Keratinocyte (primary cell): ENCODE results near the gene TERT. TPM values are rescaled to one million over a fixed set of nuclear protein-coding genes. Genes with fewer than 3 reads are reported as not detected.
A peak's percentile ranks its signal among the peaks of the same experiment; 100 is the strongest.

Source experiments
- DNase-seq: peaks from one replicate; pipeline ENCODE4 v3.0.0-alpha.2; 2011; ENCODE audit warnings: low read depth, missing footprints, low spot score
- FAIRE-seq: peaks from 2 replicates; lab custom pipeline; 2011; peaks lifted over from hg19 to GRCh38; lab: Jason Lieb, UNC
- H2AFZ ChIP-seq: 2 replicates; pipeline ENCODE4 v1.6.0; 2012; ENCODE audit warnings: low read length, control low read depth, inconsistent platforms; ENCODE audit not compliant: control insufficient read depth
- H3K27ac ChIP-seq: 2 replicates; pipeline ENCODE4 v1.5.1; 2011; ENCODE audit warnings: low read length; ENCODE audit not compliant: control insufficient read depth, insufficient read depth
- H3K27me3 ChIP-seq: 3 replicates; pipeline ENCODE4 v1.6.0; 2011; ENCODE audit warnings: low read length; ENCODE audit not compliant: control insufficient read depth, insufficient read depth; ENCODE audit errors: extremely low read depth
- H3K36me3 ChIP-seq, 2 experiments: 2 replicates in 1 of 2; 3 replicates in 1 of 2; pipeline ENCODE4 v1.5.1; 2011; ENCODE audit warnings: low read length in 2 of 2, mild to moderate bottlenecking in 1 of 2; ENCODE audit not compliant: control insufficient read depth in 2 of 2, insufficient read depth in 2 of 2; ENCODE audit errors: extremely low read depth in 1 of 2
- H3K4me1 ChIP-seq: 3 replicates; pipeline ENCODE4 v1.5.1; 2011; ENCODE audit warnings: low read length; ENCODE audit not compliant: control insufficient read depth, insufficient read depth; ENCODE audit errors: extremely low read depth
- H3K4me2 ChIP-seq: 3 replicates; pipeline ENCODE4 v1.6.0; 2011; ENCODE audit warnings: low read depth, low read length; ENCODE audit not compliant: control insufficient read depth, insufficient read depth; ENCODE audit errors: extremely low read depth
- H3K4me3 ChIP-seq, 3 experiments: fragments of 200-600 bp in 1 of 3; sonication (generic) in 1 of 3; 2 replicates in 2 of 3; 3 replicates in 1 of 3; pipeline ENCODE4 v1.5.1; 2011 to 2016; ENCODE audit warnings: low read length in 3 of 3, mild to moderate bottlenecking in 3 of 3, control low read depth in 2 of 3, inconsistent platforms in 1 of 3, low read depth in 1 of 3, mixed read lengths in 1 of 3, mixed run types in 1 of 3, moderate library complexity in 1 of 3; ENCODE audit not compliant: control insufficient read depth in 2 of 3, insufficient read depth in 2 of 3; ENCODE audit errors: extremely low read depth in 1 of 3
- H3K79me2 ChIP-seq: 2 replicates; pipeline ENCODE4 v1.6.0; 2012; ENCODE audit warnings: low read length; ENCODE audit not compliant: control insufficient read depth, insufficient read depth
- H3K9ac ChIP-seq: 3 replicates; pipeline ENCODE4 v1.6.0; 2011; ENCODE audit warnings: low read length; ENCODE audit not compliant: control insufficient read depth, insufficient read depth; ENCODE audit errors: extremely low read depth
- H3K9me1 ChIP-seq: 3 replicates; pipeline ENCODE4 v1.6.0; 2011; ENCODE audit warnings: low read length; ENCODE audit not compliant: control insufficient read depth, insufficient read depth; ENCODE audit errors: extremely low read depth
- H3K9me3 ChIP-seq: 2 replicates; pipeline ENCODE4 v1.5.1; 2012; ENCODE audit warnings: low read depth, low read length; ENCODE audit not compliant: control insufficient read depth
- H4K20me1 ChIP-seq: 3 replicates; pipeline ENCODE4 v1.6.0; 2011; ENCODE audit warnings: low read length; ENCODE audit not compliant: control insufficient read depth, insufficient read depth; ENCODE audit errors: extremely low read depth
- CTCF ChIP-seq, 3 experiments: IDR thresholded peaks in 1 of 3; conservative IDR thresholded peaks in 1 of 3; optimal IDR thresholded peaks in 1 of 3; 2 replicates in 2 of 3; 3 replicates in 1 of 3; pipeline versions ENCODE3 to v1.5.1; 2011; ENCODE audit warnings: low read length in 3 of 3, mild to moderate bottlenecking in 3 of 3, moderate library complexity in 2 of 3, control low read depth in 1 of 3, inconsistent platforms in 1 of 3; ENCODE audit not compliant: insufficient read depth in 2 of 3; ENCODE audit errors: extremely low read depth in 1 of 3
- EZH2 ChIP-seq: IDR thresholded peaks from one replicate; pipeline ENCODE4 v1.6.1; 2012; ENCODE audit warnings: inconsistent platforms, mild to moderate bottlenecking, low read length, moderate library complexity
- dilution Hi-C: fragments of 300-500 bp; cut with MboI; formaldehyde crosslinking; loops from one replicate; pipeline ENCODE4 v1.7.0; 2020; ENCODE audit warnings: low sequenced_read_pairs; ENCODE audit not compliant: extremely low pct_ligation_motif_present
- polyA plus RNA-seq, 5 experiments: library from polyadenylated mRNA; depleted of rRNA in 3 of 5; stranded (reverse) in 3 of 5; stranded (forward) in 1 of 5; unstranded in 1 of 5; fragments of >200 nt; gene quantifications; 1 replicate in 1 of 5; 2 replicates in 3 of 5; 3 replicates in 1 of 5; pipeline versions ENCODE4 v1.2.1 to v1.2.3, GENCODE V29; 2011 to 2012; ENCODE audit warnings: missing spikeins in 2 of 5, low read depth in 1 of 5, low replicate concordance in 1 of 5

Gene TERT
- polyA plus RNA-seq, 1 donor (not counting 4 experiments of a cell fraction or from before 2014, with no cell fraction given): not detected

- DNase-seq: no peak
- no peak for FAIRE-seq
Observed at GRCh38 chr5:1282131-1282992, 12.5 kb downstream of the TERT start.

GRCh38 chr5:1281038-1281882 lies 13.6 kb downstream of the TERT start:
- Histone ChIP-seq H3K79me2 (no peaks in the 10 kb centered on the region), H3K27ac (no peak overlapping the region), H3K4me3 (no peak overlapping the region), H3K4me1 (no peaks in the 10 kb centered on the region), H3K9me1 (no peaks in the 10 kb centered on the region), H3K4me2 (no peak overlapping the region), H4K20me1 (no peaks in the 10 kb centered on the region), H3K36me3 (no peaks in the 10 kb centered on the region), H3K9me3 (peaks cover 8% of the 10 kb centered on the region), H3K9ac (no peak overlapping the region), H2AFZ (no peak overlapping the region), H3K27me3 (no peaks in the 10 kb centered on the region)
- DNase-seq (no peak), FAIRE-seq (no peak)
- dilution Hi-C loops: no loop called here
- TF ChIP-seq CTCF (optimal IDR thresholded peaks at IDR 0.05 in 1 of 3, IDR thresholded peaks at IDR 0.05 in 1 of 3, conservative IDR thresholded peaks at IDR 0.05 in 1 of 3; ENCODE audit: extremely low read depth in 1 of 3, insufficient read depth in 2 of 3, low read length in 3 of 3): no peak
- no peak for TF ChIP-seq EZH2

More at GRCh38 chr5:1282131-1282992, 12.5 kb downstream of the TERT start:
- Histone ChIP-seq H3K36me3 (no peaks in the 10 kb centered on the region), H3K9me1 (no peaks in the 10 kb centered on the region), H3K79me2 (no peaks in the 10 kb centered on the region), H3K4me1 (no peaks in the 10 kb centered on the region), H3K4me2 (no peak overlapping the region), H3K9me3 (peaks cover 8% of the 10 kb centered on the region), H3K9ac (no peak overlapping the region), H2AFZ (peak overlapping the region; percentile 9), H4K20me1 (no peaks in the 10 kb centered on the region), H3K4me3 (no peak overlapping the region), H3K27me3 (no peaks in the 10 kb centered on the region), H3K27ac (no peak overlapping the region)
- TF ChIP-seq CTCF (optimal IDR thresholded peaks at IDR 0.05 in 1 of 3, IDR thresholded peaks at IDR 0.05 in 1 of 3, conservative IDR thresholded peaks at IDR 0.05 in 1 of 3; ENCODE audit: extremely low read depth in 1 of 3, insufficient read depth in 2 of 3, low read length in 3 of 3) (no peak), EZH2 (no peak)
- dilution Hi-C loops: no loop called here
